Measurements from ENCODE around the gene UBA3. TPM values are rescaled to one million over a fixed set of nuclear protein-coding genes. Genes with fewer than 3 reads are reported as not detected.

The UBA3 gene
- total and polyA plus RNA-seq, 2 donors (not counting 3 experiments of a cell fraction or from before 2014, with no cell fraction given), result 39.4 to 84.6 TPM

GRCh38 chr3:69129531-69129930 lies 49.4 kb upstream of the UBA3 start:
- no peak overlapping the region for H3K9ac ChIP-seq (replicated peaks; ENCODE audit: extremely low read depth, insufficient read depth, low read length)
- BruUV-seq (replicated peaks), result no TSS peak

More at GRCh38 chr3:69129531-69129930, 49.4 kb upstream of the UBA3 start:
- no peak for TF ChIP-seq FOS (IDR thresholded peaks at IDR 0.05; ENCODE audit: borderline replicate concordance, insufficient read depth, low read length)
- no peak for TF ChIP-seq JUN (IDR thresholded peaks at IDR 0.05; ENCODE audit: borderline replicate concordance, insufficient read depth, insufficient read length, low read depth)
- no peak for TF ChIP-seq CTCF (IDR thresholded peaks at IDR 0.05; ENCODE audit: extremely low read depth in 1 of 2, insufficient read depth in 1 of 2, low read depth in 1 of 2, low read length in 2 of 2)
- TF ChIP-seq POLR2AphosphoS5 (IDR thresholded peaks at IDR 0.05; ENCODE audit: insufficient read depth, low read depth, low read length), result no peak
- TF ChIP-seq, protein P1, sequence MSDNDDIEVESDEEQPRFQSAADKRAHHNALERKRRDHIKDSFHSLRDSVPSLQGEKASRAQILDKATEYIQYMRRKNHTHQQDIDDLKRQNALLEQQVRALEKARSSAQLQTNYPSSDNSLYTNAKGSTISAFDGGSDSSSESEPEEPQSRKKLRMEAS (IDR thresholded peaks at IDR 0.05; ENCODE audit: insufficient read depth, insufficient read length), result no peak
- TF ChIP-seq EZH2 (IDR thresholded peaks at IDR 0.05; ENCODE audit: borderline replicate concordance, low read depth, low read length, severe bottlenecking), result no peak
- no peak for TF ChIP-seq POLR2A (IDR thresholded peaks at IDR 0.05; ENCODE audit: low read depth, low read length)
- no peak for TF ChIP-seq MYC (IDR thresholded peaks at IDR 0.05; ENCODE audit: low read depth, low read length)
- no peaks in the 10 kb centered on the region for H3K79me2 ChIP-seq (ENCODE audit: control insufficient read depth, insufficient read depth, low read length)
- ChIA-PET POLR2A (no interaction called here), CTCF (interaction anchor here (1.2 kb wide), 2 partner anchors 8 to 10 kb away, joined by 4 to 7 read pairs; no protein-coding TSS in a partner anchor)
- dilution Hi-C loops (cut with MboI; ENCODE audit: extremely low pct_ligation_motif_present, low sequenced_read_pairs), result no loop called here
- H3K27ac ChIP-seq (ENCODE audit: insufficient read depth, low read depth, low read length), result no peak overlapping the region
- H3K9me3 ChIP-seq (replicated peaks; ENCODE audit: control insufficient read depth, insufficient read depth, low read length), result no peaks in the 10 kb centered on the region
- no peaks in the 10 kb centered on the region for H3K27me3 ChIP-seq (ENCODE audit: control insufficient read depth in 2 of 2, insufficient read depth in 2 of 2, low read length in 2 of 2)
- no peak for FAIRE-seq
- H2AFZ ChIP-seq (ENCODE audit: low read depth, low read length), result no peak overlapping the region
- no peaks in the 10 kb centered on the region for H4K20me1 ChIP-seq (replicated peaks; ENCODE audit: control insufficient read depth, extremely low read depth, insufficient read depth, low read length)
- no peaks in the 10 kb centered on the region for H3K9me1 ChIP-seq (replicated peaks; ENCODE audit: control insufficient read depth, extremely low read depth, insufficient read depth, low read length)
- no peaks in the 10 kb centered on the region for H3K4me1 ChIP-seq (ENCODE audit: control insufficient read depth, extremely low read depth, insufficient read depth, low read length)
- no peaks in the 10 kb centered on the region for H3K36me3 ChIP-seq (ENCODE audit: control insufficient read depth in 2 of 2, extremely low read depth in 1 of 2, insufficient read depth in 2 of 2, low read length in 2 of 2)
- no peak overlapping the region for H3K4me2 ChIP-seq (ENCODE audit: insufficient read depth, low read length)
- DNase-seq (ENCODE audit: low read depth, low spot score), result no peak
- no peak overlapping the region for H3K4me3 ChIP-seq (replicated peaks in 1 of 3; ENCODE audit: insufficient read depth in 1 of 3, low read depth in 1 of 3, low read length in 3 of 3)
- intact Hi-C loops (cut with micrococcal nuclease), result no loop called here

All from endothelial cell of umbilical vein (primary cell).